ENCODE results near the gene MAN1A2. TPM values are rescaled to one million over a fixed set of nuclear protein-coding genes. Genes with fewer than 3 reads are reported as not detected.

Gene MAN1A2
- total RNA-seq, 1 experiment from 2014 or later = 28.7 TPM

DNA sequence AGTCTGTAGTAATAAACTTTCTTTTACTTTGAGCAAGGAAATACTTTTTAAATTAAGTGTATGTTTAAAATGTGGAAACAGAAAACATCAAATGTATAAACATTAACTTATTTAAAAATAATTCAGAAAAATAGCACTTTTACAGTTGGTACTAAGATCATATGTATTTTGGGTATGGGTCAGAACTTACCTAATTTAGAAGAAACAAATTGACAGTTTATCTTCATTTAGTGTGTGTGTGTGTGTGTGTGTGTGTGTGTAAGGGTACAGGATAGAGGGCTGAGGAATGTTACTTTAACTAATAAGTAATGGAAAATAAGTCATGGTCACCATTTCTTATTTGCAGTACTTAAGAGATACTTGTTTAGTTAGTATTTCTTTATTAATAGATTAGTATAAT is 3.3 kb downstream of the MAN1A2 start:
- no TSS peak for BruUV-seq (replicated peaks)
- Histone ChIP-seq H3K4me1 (ENCODE audit: control insufficient read depth, insufficient read depth, low read length) (peaks cover 13% of the 10 kb centered on the region; the same call in 1 of the 2 replicates), H3K27ac (ENCODE audit: low read length) (no peak overlapping the region), H3K27me3 (ENCODE audit: control insufficient read depth, insufficient read depth, low read length) (no peaks in the 10 kb centered on the region), H3K36me3 (ENCODE audit: control insufficient read depth, insufficient read depth, low read length) (no peaks in the 10 kb centered on the region; the same call in 1 of the 2 replicates), H3K9me3 (ENCODE audit: control insufficient read depth, insufficient read depth, low read depth, low read length) (no peaks in the 10 kb centered on the region), H3K4me3 (ENCODE audit: low read depth in 2 of 2, low read length in 2 of 2) (peak overlapping the region; percentile 45 to 81; a peak in 3 of 4 replicates)
- ATAC-seq (no peak), DNase-seq (ENCODE audit: low read depth, low spot score) (no peak)
- ChIA-PET POLR2A (no interaction called here), CTCF (no interaction called here)
- TF ChIP-seq, protein P1, sequence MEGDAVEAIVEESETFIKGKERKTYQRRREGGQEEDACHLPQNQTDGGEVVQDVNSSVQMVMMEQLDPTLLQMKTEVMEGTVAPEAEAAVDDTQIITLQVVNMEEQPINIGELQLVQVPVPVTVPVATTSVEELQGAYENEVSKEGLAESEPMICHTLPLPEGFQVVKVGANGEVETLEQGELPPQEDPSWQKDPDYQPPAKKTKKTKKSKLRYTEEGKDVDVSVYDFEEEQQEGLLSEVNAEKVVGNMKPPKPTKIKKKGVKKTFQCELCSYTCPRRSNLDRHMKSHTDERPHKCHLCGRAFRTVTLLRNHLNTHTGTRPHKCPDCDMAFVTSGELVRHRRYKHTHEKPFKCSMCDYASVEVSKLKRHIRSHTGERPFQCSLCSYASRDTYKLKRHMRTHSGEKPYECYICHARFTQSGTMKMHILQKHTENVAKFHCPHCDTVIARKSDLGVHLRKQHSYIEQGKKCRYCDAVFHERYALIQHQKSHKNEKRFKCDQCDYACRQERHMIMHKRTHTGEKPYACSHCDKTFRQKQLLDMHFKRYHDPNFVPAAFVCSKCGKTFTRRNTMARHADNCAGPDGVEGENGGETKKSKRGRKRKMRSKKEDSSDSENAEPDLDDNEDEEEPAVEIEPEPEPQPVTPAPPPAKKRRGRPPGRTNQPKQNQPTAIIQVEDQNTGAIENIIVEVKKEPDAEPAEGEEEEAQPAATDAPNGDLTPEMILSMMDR (IDR thresholded peaks at IDR 0.05) = no peak
- TF ChIP-seq TCF7L2 (IDR thresholded peaks at IDR 0.05; ENCODE audit: low read depth, low read length) = no peak
- no peak for TF ChIP-seq SIN3A (IDR thresholded peaks at IDR 0.05; ENCODE audit: borderline replicate concordance, insufficient read depth, low read depth, low read length)
- TF ChIP-seq, protein P2, sequence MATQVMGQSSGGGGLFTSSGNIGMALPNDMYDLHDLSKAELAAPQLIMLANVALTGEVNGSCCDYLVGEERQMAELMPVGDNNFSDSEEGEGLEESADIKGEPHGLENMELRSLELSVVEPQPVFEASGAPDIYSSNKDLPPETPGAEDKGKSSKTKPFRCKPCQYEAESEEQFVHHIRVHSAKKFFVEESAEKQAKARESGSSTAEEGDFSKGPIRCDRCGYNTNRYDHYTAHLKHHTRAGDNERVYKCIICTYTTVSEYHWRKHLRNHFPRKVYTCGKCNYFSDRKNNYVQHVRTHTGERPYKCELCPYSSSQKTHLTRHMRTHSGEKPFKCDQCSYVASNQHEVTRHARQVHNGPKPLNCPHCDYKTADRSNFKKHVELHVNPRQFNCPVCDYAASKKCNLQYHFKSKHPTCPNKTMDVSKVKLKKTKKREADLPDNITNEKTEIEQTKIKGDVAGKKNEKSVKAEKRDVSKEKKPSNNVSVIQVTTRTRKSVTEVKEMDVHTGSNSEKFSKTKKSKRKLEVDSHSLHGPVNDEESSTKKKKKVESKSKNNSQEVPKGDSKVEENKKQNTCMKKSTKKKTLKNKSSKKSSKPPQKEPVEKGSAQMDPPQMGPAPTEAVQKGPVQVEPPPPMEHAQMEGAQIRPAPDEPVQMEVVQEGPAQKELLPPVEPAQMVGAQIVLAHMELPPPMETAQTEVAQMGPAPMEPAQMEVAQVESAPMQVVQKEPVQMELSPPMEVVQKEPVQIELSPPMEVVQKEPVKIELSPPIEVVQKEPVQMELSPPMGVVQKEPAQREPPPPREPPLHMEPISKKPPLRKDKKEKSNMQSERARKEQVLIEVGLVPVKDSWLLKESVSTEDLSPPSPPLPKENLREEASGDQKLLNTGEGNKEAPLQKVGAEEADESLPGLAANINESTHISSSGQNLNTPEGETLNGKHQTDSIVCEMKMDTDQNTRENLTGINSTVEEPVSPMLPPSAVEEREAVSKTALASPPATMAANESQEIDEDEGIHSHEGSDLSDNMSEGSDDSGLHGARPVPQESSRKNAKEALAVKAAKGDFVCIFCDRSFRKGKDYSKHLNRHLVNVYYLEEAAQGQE (IDR thresholded peaks at IDR 0.05; ENCODE audit: insufficient read depth in 1 of 2, low read depth in 2 of 2, low read length in 1 of 2) = no peak
- TF ChIP-seq POLR2AphosphoS5 (IDR thresholded peaks at IDR 0.05; ENCODE audit: low read depth, low read length) = no peak
- in situ Hi-C loops (cut with HindIII; ENCODE audit: low pct_unique_long_range_greater_than_20kb, low sequenced_read_pairs) (no loop called here), intact Hi-C loops (cut with micrococcal nuclease; ENCODE audit: unreplicated experiment) (no loop called here)

DNA sequence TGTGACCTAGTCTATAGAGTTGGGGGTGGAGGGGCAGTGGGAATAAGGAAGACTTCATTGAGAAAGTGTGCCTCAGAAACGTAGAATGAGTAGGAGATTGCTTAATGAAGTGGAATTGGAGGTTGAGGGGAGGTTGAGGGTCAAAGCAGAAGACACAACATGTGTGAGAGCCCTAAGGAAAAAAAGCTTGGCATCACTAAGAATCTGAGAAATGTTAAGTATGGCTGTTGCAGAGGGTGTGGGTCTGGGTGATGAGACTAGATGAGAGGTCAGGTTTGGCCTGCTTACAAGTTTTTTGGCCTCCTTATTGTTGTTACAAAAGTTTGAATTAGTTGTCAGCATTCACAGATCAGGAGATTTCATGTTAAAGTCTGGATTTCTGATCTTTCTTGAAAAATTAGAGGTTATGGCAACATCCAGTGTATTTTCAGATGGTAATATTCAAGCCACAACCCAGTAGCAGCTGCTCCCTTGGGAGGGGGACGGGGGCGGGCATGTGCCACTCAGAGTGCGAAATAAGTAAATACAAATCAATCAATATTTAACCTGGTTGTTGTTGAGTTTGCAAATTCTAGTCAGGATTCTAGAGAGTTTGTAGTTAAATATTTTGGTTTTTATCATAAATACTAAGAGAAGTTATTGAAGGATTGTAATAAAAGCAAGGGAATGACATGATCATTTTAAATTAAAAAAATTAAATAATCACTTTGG is 4.3 kb downstream of the MAN1A2 start:
- no peak for TF ChIP-seq TCF7L2 (IDR thresholded peaks at IDR 0.05; ENCODE audit: low read depth, low read length)
- TF ChIP-seq, protein P1 (IDR thresholded peaks at IDR 0.05) = no peak
- TF ChIP-seq SIN3A (IDR thresholded peaks at IDR 0.05; ENCODE audit: borderline replicate concordance, insufficient read depth, low read depth, low read length) = no peak

More for the DNA sequence above, 4.3 kb downstream of the MAN1A2 start:
- intact Hi-C loops (cut with micrococcal nuclease; ENCODE audit: unreplicated experiment) = no loop called here
- ATAC-seq = no peak
- Histone ChIP-seq H3K4me3 (ENCODE audit: low read depth in 2 of 2, low read length in 2 of 2) (no peak overlapping the region), H3K36me3 (ENCODE audit: control insufficient read depth, insufficient read depth, low read length) (no peaks in the 10 kb centered on the region; the same call in 1 of the 2 replicates), H3K27me3 (ENCODE audit: control insufficient read depth, insufficient read depth, low read length) (no peaks in the 10 kb centered on the region), H3K4me1 (ENCODE audit: control insufficient read depth, insufficient read depth, low read length) (peaks cover 8% of the 10 kb centered on the region; the same call in 1 of the 2 replicates), H3K9me3 (ENCODE audit: control insufficient read depth, insufficient read depth, low read depth, low read length) (no peaks in the 10 kb centered on the region), H3K27ac (ENCODE audit: low read length) (no peak overlapping the region)
- ChIA-PET CTCF (no interaction called here), POLR2A (no interaction called here)
- no TSS peak for BruUV-seq (replicated peaks)
- no peak for DNase-seq (ENCODE audit: low read depth, low spot score)
- in situ Hi-C loops (cut with HindIII; ENCODE audit: low pct_unique_long_range_greater_than_20kb, low sequenced_read_pairs) = no loop called here

Data from Panc1 (cell line).